Mesenchymal stem cell (in vitro differentiated cells and primary cell): Measurements from ENCODE around the gene SLC39A10.

Experiments used
- DNase-seq: peaks from one replicate; pipeline ENCODE4 v3.0.0-alpha.2; 2013
- H2AFZ ChIP-seq: one replicate; pipeline ENCODE4 v1.6.1; 2013; ENCODE audit warnings: low read depth, mild to moderate bottlenecking, control low read depth, inconsistent platforms, low read length, moderate library complexity
- H2AK5ac ChIP-seq: 2 replicates; pipeline ENCODE4 v1.6.1; 2013; ENCODE audit warnings: low read length, moderate library complexity, mild to moderate bottlenecking, inconsistent platforms; ENCODE audit not compliant: severe bottlenecking
- H2BK120ac ChIP-seq: one replicate; pipeline ENCODE4 v1.6.1; 2013; ENCODE audit warnings: low read depth, mild to moderate bottlenecking, inconsistent platforms, low read length, moderate library complexity
- H2BK12ac ChIP-seq, 2 experiments: one replicate each; pipeline ENCODE4 v1.6.1; 2013; ENCODE audit warnings: inconsistent platforms in 2 of 2, low read length in 2 of 2, mild to moderate bottlenecking in 2 of 2, moderate library complexity in 2 of 2, control low read depth in 1 of 2
- H2BK15ac ChIP-seq: one replicate; pipeline ENCODE4 v1.6.1; 2013; ENCODE audit warnings: mild to moderate bottlenecking, low read depth, inconsistent platforms; ENCODE audit not compliant: poor library complexity, severe bottlenecking
- H2BK5ac ChIP-seq: 2 replicates; pipeline ENCODE4 v1.6.1; 2013; ENCODE audit warnings: low read depth, mild to moderate bottlenecking, low read length, control low read depth, inconsistent platforms; ENCODE audit not compliant: poor library complexity, severe bottlenecking
- H3K14ac ChIP-seq, 2 experiments: one replicate each; pipeline ENCODE4 v1.6.1; 2013; ENCODE audit warnings: inconsistent platforms in 2 of 2, low read length in 2 of 2, control low read depth in 1 of 2, mild to moderate bottlenecking in 1 of 2, moderate library complexity in 1 of 2
- H3K18ac ChIP-seq, 2 experiments: one replicate each; pipeline ENCODE4 v1.6.1; 2013; ENCODE audit warnings: inconsistent platforms in 2 of 2, low read length in 2 of 2, control low read depth in 1 of 2, low read depth in 1 of 2, mild to moderate bottlenecking in 1 of 2
- H3K23ac ChIP-seq, 2 experiments: one replicate each; pipeline ENCODE4 v1.6.1; 2013; ENCODE audit warnings: inconsistent platforms in 2 of 2, low read length in 2 of 2, mild to moderate bottlenecking in 2 of 2, moderate library complexity in 2 of 2, control low read depth in 1 of 2
- H3K27ac ChIP-seq: 2 replicates; pipeline ENCODE4 v1.5.1; 2013; ENCODE audit warnings: mild to moderate bottlenecking, moderate library complexity, low read length, control low read depth, inconsistent platforms; ENCODE audit not compliant: poor library complexity, severe bottlenecking
- H3K27me3 ChIP-seq, 2 experiments: 2 replicates each; pipeline versions ENCODE4 v1.6.1 to v1.7.0; 2013; ENCODE audit warnings: low read length in 2 of 2, mild to moderate bottlenecking in 2 of 2, moderate library complexity in 2 of 2, control low read depth in 1 of 2, inconsistent platforms in 1 of 2; ENCODE audit not compliant: control insufficient read depth in 1 of 2, insufficient read depth in 1 of 2
- H3K36me3 ChIP-seq, 2 experiments: 2 replicates each; pipeline versions ENCODE4 v1.6.1 to v1.7.0; 2013; ENCODE audit warnings: low read length in 2 of 2, control low read depth in 1 of 2, inconsistent platforms in 1 of 2, low read depth in 1 of 2, mild to moderate bottlenecking in 1 of 2; ENCODE audit not compliant: insufficient read depth in 2 of 2, control insufficient read depth in 1 of 2
- H3K4ac ChIP-seq, 2 experiments: one replicate each; pipeline ENCODE4 v1.6.1; 2013; ENCODE audit warnings: inconsistent platforms in 2 of 2, low read length in 2 of 2, mild to moderate bottlenecking in 2 of 2, moderate library complexity in 2 of 2, control low read depth in 1 of 2, low read depth in 1 of 2
- H3K4me1 ChIP-seq: 2 replicates; pipeline ENCODE4 v1.6.1; 2013; ENCODE audit warnings: low read depth, low read length, control low read depth; ENCODE audit not compliant: control insufficient read depth, insufficient read depth
- H3K4me2 ChIP-seq: 2 replicates; pipeline ENCODE4 v1.6.1; 2013; ENCODE audit warnings: low read length, mild to moderate bottlenecking, inconsistent platforms; ENCODE audit not compliant: poor library complexity, severe bottlenecking
- H3K4me3 ChIP-seq, 2 experiments: 2 replicates each; pipeline versions ENCODE4 v1.5.1 to v1.7.0; 2013; ENCODE audit warnings: low read length in 2 of 2, mild to moderate bottlenecking in 2 of 2, control low read depth in 1 of 2, low read depth in 1 of 2; ENCODE audit not compliant: insufficient read depth in 1 of 2
- H3K79me1 ChIP-seq: replicated peaks from 2 replicates; pipeline ENCODE4 v1.6.1; 2013; ENCODE audit warnings: mild to moderate bottlenecking, control low read depth, low read length, inconsistent platforms; ENCODE audit not compliant: poor library complexity, severe bottlenecking
- H3K9ac ChIP-seq: 2 replicates; pipeline ENCODE4 v1.7.0; 2013; ENCODE audit warnings: mild to moderate bottlenecking, low read length, moderate library complexity
- H3K9me3 ChIP-seq: 2 replicates; pipeline ENCODE4 v1.7.0; 2013; ENCODE audit warnings: mild to moderate bottlenecking, low read length; ENCODE audit not compliant: control insufficient read depth
- H4K8ac ChIP-seq: one replicate; pipeline ENCODE4 v1.6.1; 2013; ENCODE audit warnings: inconsistent platforms, mild to moderate bottlenecking, low read length, moderate library complexity
- H4K91ac ChIP-seq: one replicate; pipeline ENCODE4 v1.6.1; 2013; ENCODE audit warnings: mild to moderate bottlenecking, low read length, inconsistent platforms
- WGBS: methylation state at CpG from one replicate; pipeline ENCODE4 v1.1.7; 2013; ENCODE audit warnings: mixed read lengths; 5-methylcytosine and 5-hydroxymethylcytosine counted together

SLC39A10 gene

GRCh38 chr2:195694553-195694952 lies 37.5 kb downstream of the SLC39A10 start:
- H3K27ac ChIP-seq, result no peak overlapping the region
- H3K27me3 ChIP-seq, result no peaks in the 10 kb centered on the region
- no peak overlapping the region for H2BK120ac ChIP-seq
- no peak overlapping the region for H2BK12ac ChIP-seq
- H3K4me1 ChIP-seq, result no peaks in the 10 kb centered on the region
- no peak overlapping the region for H3K14ac ChIP-seq
- no peak overlapping the region for H3K4me3 ChIP-seq
- H3K9ac ChIP-seq, result no peak overlapping the region
- no peak overlapping the region for H4K8ac ChIP-seq
- no peak overlapping the region for H4K91ac ChIP-seq
- WGBS, result 97% methylated on average over 7 of the region's 7 CpGs
- peaks cover under 1% of the 10 kb centered on the region for H3K9me3 ChIP-seq
- no peak overlapping the region for H2AK5ac ChIP-seq
- no peak overlapping the region for H3K4ac ChIP-seq
- peaks cover 19% of the 10 kb centered on the region for H3K79me1 ChIP-seq
- no peak overlapping the region for H2BK15ac ChIP-seq
- H3K18ac ChIP-seq, result no peak overlapping the region
- no peak overlapping the region for H2AFZ ChIP-seq
- no peak overlapping the region for H3K23ac ChIP-seq
- no peak for DNase-seq
- H3K36me3 ChIP-seq, result peaks cover 8% of the 10 kb centered on the region in 2 experiments
- H2BK5ac ChIP-seq, result no peak overlapping the region
- H3K4me2 ChIP-seq, result no peak overlapping the region

DNA sequence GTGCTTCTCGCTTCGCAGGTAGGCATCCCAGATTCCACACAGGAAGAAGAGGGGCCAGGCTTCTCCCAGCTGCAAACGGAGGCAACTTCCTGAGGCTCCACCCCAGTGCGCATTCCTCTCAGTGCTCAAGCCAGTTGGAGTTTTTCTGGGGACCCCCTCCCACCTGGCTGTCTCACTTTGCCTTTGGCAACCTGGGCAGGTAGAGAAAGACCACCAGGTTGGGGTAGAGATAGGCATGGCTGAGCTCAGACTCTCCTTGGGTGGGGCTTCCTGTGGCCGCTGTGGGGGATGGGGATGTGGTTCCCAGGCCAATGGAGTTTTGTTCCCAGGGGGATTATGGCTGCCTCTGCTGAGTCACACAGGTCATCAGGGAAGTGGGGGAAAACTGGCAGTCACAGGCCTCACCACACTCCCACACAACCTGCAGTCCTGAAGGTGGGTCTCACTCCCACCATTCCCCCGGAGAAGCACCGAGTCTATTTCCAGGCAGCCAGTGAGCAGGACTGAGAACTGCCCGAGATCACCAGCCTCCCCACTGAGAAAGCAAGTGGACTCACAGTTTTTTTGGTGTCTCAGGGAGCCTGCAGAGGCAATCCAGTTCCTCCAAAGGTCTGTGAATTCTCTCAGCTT lies 38.1 kb downstream of the SLC39A10 start:
- H2BK120ac ChIP-seq, result no peak overlapping the region
- no peak for DNase-seq
- no peak overlapping the region for H3K27ac ChIP-seq
- H4K8ac ChIP-seq, result no peak overlapping the region
- no peak overlapping the region for H3K4ac ChIP-seq
- H3K27me3 ChIP-seq, result no peaks in the 10 kb centered on the region
- H3K4me3 ChIP-seq, result no peak overlapping the region
- no peak overlapping the region for H3K9ac ChIP-seq
- H3K36me3 ChIP-seq, result peaks cover 8% of the 10 kb centered on the region in 2 experiments
- no peak overlapping the region for H2BK12ac ChIP-seq
- 72% methylated on average over 8 of the region's 8 CpGs for WGBS
- no peaks in the 10 kb centered on the region for H3K4me1 ChIP-seq
- no peak overlapping the region for H3K14ac ChIP-seq
- peaks cover 19% of the 10 kb centered on the region for H3K79me1 ChIP-seq
- H2BK15ac ChIP-seq, result no peak overlapping the region
- no peak overlapping the region for H3K23ac ChIP-seq
- H3K18ac ChIP-seq, result peak overlapping the region in 1 of 2 experiments; percentile 12
- H2BK5ac ChIP-seq, result no peak overlapping the region
- peaks cover 7% of the 10 kb centered on the region for H3K9me3 ChIP-seq
- H2AK5ac ChIP-seq, result no peak overlapping the region
- H2AFZ ChIP-seq, result no peak overlapping the region
- no peak overlapping the region for H4K91ac ChIP-seq
- H3K4me2 ChIP-seq, result no peak overlapping the region

GRCh38 chr2:195696012-195696411 lies 39.0 kb downstream of the SLC39A10 start:
- H4K91ac ChIP-seq, result no peak overlapping the region

GRCh38 chr2:195697681-195698220 lies 40.7 kb downstream of the SLC39A10 start:
- no peak overlapping the region for H2AK5ac ChIP-seq
- H3K4me3 ChIP-seq, result no peak overlapping the region
- WGBS, result 97% methylated on average over 3 of the region's 3 CpGs
- peaks cover 4 to 8% of the 10 kb centered on the region in 2 experiments for H3K36me3 ChIP-seq
- peaks cover 27% of the 10 kb centered on the region for H3K79me1 ChIP-seq
- no peak overlapping the region for H3K23ac ChIP-seq
- no peak overlapping the region for H2BK120ac ChIP-seq
- H2AFZ ChIP-seq, result no peak overlapping the region
- no peak overlapping the region for H3K9ac ChIP-seq
- H3K4me2 ChIP-seq, result no peak overlapping the region
- no peak overlapping the region for H2BK12ac ChIP-seq
- no peak overlapping the region for H3K4ac ChIP-seq
- H3K18ac ChIP-seq, result no peak overlapping the region
- H3K14ac ChIP-seq, result no peak overlapping the region
- no peak overlapping the region for H2BK15ac ChIP-seq
- DNase-seq, result no peak
- H4K8ac ChIP-seq, result no peak overlapping the region
- H4K91ac ChIP-seq, result no peak overlapping the region
- no peaks in the 10 kb centered on the region for H3K4me1 ChIP-seq
- H3K27me3 ChIP-seq, result no peaks in the 10 kb centered on the region
- H3K9me3 ChIP-seq, result peaks cover 17% of the 10 kb centered on the region
- no peak overlapping the region for H3K27ac ChIP-seq
- no peak overlapping the region for H2BK5ac ChIP-seq

More at GRCh38 chr2:195696012-195696411, 39.0 kb downstream of the SLC39A10 start:
- H2BK15ac ChIP-seq, result no peak overlapping the region
- peaks cover 4 to 8% of the 10 kb centered on the region in 2 experiments for H3K36me3 ChIP-seq
- H3K79me1 ChIP-seq, result peaks cover 18% of the 10 kb centered on the region
- no peak overlapping the region for H3K18ac ChIP-seq
- WGBS, result 100% methylated on average over 1 of the region's 1 CpG
- H3K4me1 ChIP-seq, result no peaks in the 10 kb centered on the region
- no peak overlapping the region for H2BK120ac ChIP-seq
- H2BK5ac ChIP-seq, result no peak overlapping the region
- H3K9me3 ChIP-seq, result peaks cover 14% of the 10 kb centered on the region
- no peak overlapping the region for H3K4me3 ChIP-seq
- H4K8ac ChIP-seq, result no peak overlapping the region
- H3K27ac ChIP-seq, result no peak overlapping the region
- DNase-seq, result no peak
- no peaks in the 10 kb centered on the region for H3K27me3 ChIP-seq
- no peak overlapping the region for H3K4me2 ChIP-seq
- H2AFZ ChIP-seq, result no peak overlapping the region
- H3K9ac ChIP-seq, result no peak overlapping the region
- H3K14ac ChIP-seq, result no peak overlapping the region
- no peak overlapping the region for H2AK5ac ChIP-seq
- H2BK12ac ChIP-seq, result no peak overlapping the region
- H3K4ac ChIP-seq, result no peak overlapping the region
- no peak overlapping the region for H3K23ac ChIP-seq
